GM18858 (cell line): Measurements from ENCODE around the gene ST3GAL5.
"Not testable (repeated sequence)": the region's sequence is repeated elsewhere in the genome, so short reads cannot be mapped to it uniquely, and the experiment has no call there.

Source experiments
- ATAC-seq: cut with Tn5 transposase; IDR thresholded peaks from one replicate; pipeline ENCODE4 v1.9.1; 2021; ENCODE audit not compliant: unreplicated experiment

ST3GAL5 gene

GRCh38 chr2:85888684-85889626 lies at the start of gene ST3GAL5:
TSS of gene ST3GAL5 (minus strand) at chr2:85888990. CDS start at chr2:85888905, 85 bp downstream.
- peak; percentile 79 for ATAC-seq

GRCh38 chr2:85938456-85938855 lies 49.7 kb upstream of the ST3GAL5 start:
- no peak for ATAC-seq

GRCh38 chr2:85937069-85937439 lies 48.3 kb upstream of the ST3GAL5 start:
- no peak for ATAC-seq

- ATAC-seq, result no peak
Observed at GRCh38 chr2:85936421-85937068, 47.8 kb upstream of the ST3GAL5 start.

- no peak for ATAC-seq
Observed at GRCh38 chr2:85935746-85936208, 47.0 kb upstream of the ST3GAL5 start.

- ATAC-seq, result no peak
Observed at GRCh38 chr2:85935170-85935745, 46.5 kb upstream of the ST3GAL5 start.

- no peak for ATAC-seq
Observed at GRCh38 chr2:85933753-85934594, 45.2 kb upstream of the ST3GAL5 start.

- ATAC-seq, result not testable (repeated sequence)
Observed at GRCh38 chr2:85931151-85931550, 42.4 kb upstream of the ST3GAL5 start.

GRCh38 chr2:85930129-85931124 lies 41.6 kb upstream of the ST3GAL5 start:
- no peak for ATAC-seq

- ATAC-seq, result no peak
Observed at GRCh38 chr2:85929096-85930050, 40.6 kb upstream of the ST3GAL5 start.

- ATAC-seq, result no peak
Observed at GRCh38 chr2:85926931-85927661, 38.3 kb upstream of the ST3GAL5 start.

- ATAC-seq, result no peak
Observed at GRCh38 chr2:85926526-85926925, 37.7 kb upstream of the ST3GAL5 start.

GRCh38 chr2:85925216-85925671 lies 36.5 kb upstream of the ST3GAL5 start:
- ATAC-seq, result no peak

- ATAC-seq, result no peak
Observed at GRCh38 chr2:85924522-85924921, 35.7 kb upstream of the ST3GAL5 start.

GRCh38 chr2:85922199-85922598 lies 33.4 kb upstream of the ST3GAL5 start:
- no peak for ATAC-seq

- ATAC-seq, result no peak
Observed at GRCh38 chr2:85921659-85922058, 32.9 kb upstream of the ST3GAL5 start.

GRCh38 chr2:85920810-85921545 lies 32.2 kb upstream of the ST3GAL5 start:
- ATAC-seq, result no peak
